ENCODE results near the gene SEC24C. TPM values are rescaled to one million over a fixed set of nuclear protein-coding genes. Genes with fewer than 3 reads are reported as not detected.

SEC24C gene
- total RNA-seq, 2 donors from 2014 or later: 29.1 to 30.3 TPM

GRCh38 chr10:73780301-73780700 is 36.1 kb downstream of the SEC24C start:
- no peaks in the 10 kb centered on the region for H3K27me3 ChIP-seq
- WGBS, 2 donors: 74 to 76% methylated on average over 5 of the region's 5 CpGs
- H3K27ac ChIP-seq: no peak overlapping the region
- no peaks in the 10 kb centered on the region for H3K9me3 ChIP-seq
- intact Hi-C loops (cut with DNase I): no loop called here
- TF ChIP-seq CTCF (IDR thresholded peaks at IDR 0.05) (no peak), POLR2A (IDR thresholded peaks at IDR 0.05) (no peak)
- H3K4me1 ChIP-seq: peaks cover 34% of the 10 kb centered on the region
- H3K4me3 ChIP-seq: no peak overlapping the region
- ATAC-seq (no peak), DNase-seq (no peak)
- peaks cover 0 to 3% of the 10 kb centered on the region in 2 donors for H3K36me3 ChIP-seq (replicated peaks in 1 of 2; ENCODE audit: insufficient read depth in 1 of 2, low read depth in 2 of 2)

- 14 to 18% methylated on average over 11 of the region's 11 CpGs for WGBS, 2 donors
- DNase-seq (no peak), ATAC-seq (no peak)
- Histone ChIP-seq H3K4me3 (peak overlapping the region; percentile 81 to 87), H3K4me1 (peaks cover 32% of the 10 kb centered on the region), H3K27me3 (no peaks in the 10 kb centered on the region), H3K27ac (peak overlapping the region in 2 of 4 donors; percentile 80 to 95), H3K36me3 (replicated peaks in 1 of 2; ENCODE audit: insufficient read depth in 1 of 2, low read depth in 2 of 2) (peaks cover 0 to 3% of the 10 kb centered on the region in 2 donors), H3K9me3 (no peaks in the 10 kb centered on the region)
- no peak for TF ChIP-seq CTCF (IDR thresholded peaks at IDR 0.05)
- no peak for TF ChIP-seq POLR2A (IDR thresholded peaks at IDR 0.05)
- intact Hi-C loops (cut with DNase I): no loop called here
These were observed 36.8 kb downstream of the SEC24C start for GRCh38 chr10:73780966-73781365.

GRCh38 chr10:73781548-73781878 is 37.3 kb downstream of the SEC24C start:
- Histone ChIP-seq H3K4me1 (peaks cover 36% of the 10 kb centered on the region), H3K4me3 (peak overlapping the region; percentile 81 to 87), H3K36me3 (replicated peaks in 1 of 2; ENCODE audit: insufficient read depth in 1 of 2, low read depth in 2 of 2) (peaks cover 0 to 3% of the 10 kb centered on the region in 2 donors), H3K27ac (peak overlapping the region; percentile 71 to 95 (median 86)), H3K27me3 (no peaks in the 10 kb centered on the region), H3K9me3 (no peaks in the 10 kb centered on the region)
- 1 to 2% methylated on average over 14 of the region's 14 CpGs for WGBS, 2 donors
- ATAC-seq (peak; percentile 3), DNase-seq (no peak)
- TF ChIP-seq POLR2A (IDR thresholded peaks at IDR 0.05): no peak
- no peak for TF ChIP-seq CTCF (IDR thresholded peaks at IDR 0.05)
- intact Hi-C loops (cut with DNase I): no loop called here

- Histone ChIP-seq H3K27me3 (no peaks in the 10 kb centered on the region), H3K36me3 (replicated peaks in 1 of 2; ENCODE audit: insufficient read depth in 1 of 2, low read depth in 2 of 2) (peaks cover 0 to 3% of the 10 kb centered on the region in 2 donors), H3K4me3 (peak within 1 kb of the TSS; percentile 81 to 87), H3K27ac (peak within 1 kb of the TSS; percentile 71 to 95 (median 86)), H3K4me1 (peaks cover 42% of the 10 kb centered on the region), H3K9me3 (no peaks in the 10 kb centered on the region)
- intact Hi-C loops (cut with DNase I): no loop called here
- 0 to 1% methylated on average over 29 to 57 of the region's 57 CpGs for WGBS, 2 donors
- DNase-seq (peak; percentile 88 to 93 (median 90)), ATAC-seq (peak; percentile 70)
- TF ChIP-seq POLR2A (IDR thresholded peaks at IDR 0.05) (peak in 2 of 3 donors; percentile 67 to 69), CTCF (IDR thresholded peaks at IDR 0.05) (no peak)
These were observed 37.9 kb downstream of the SEC24C start, which contains the start of gene CHCHD1 for GRCh38 chr10:73781879-73782748. CHCHD1 (plus strand) TSS chr10:73782048; CDS start chr10:73782076, 28 bp downstream.
